Cardiac muscle cell (in vitro differentiated cells and primary cell): ENCODE data around the gene ZNF318. TPM values are rescaled to one million over a fixed set of nuclear protein-coding genes. Genes with fewer than 3 reads are reported as not detected.
"Not testable (repeated sequence)": the region's sequence is repeated elsewhere in the genome, so short reads cannot be mapped to it uniquely, and the experiment has no call there.

Experiments
- DNase-seq, 2 donors: peaks; one replicate each; pipeline versions ENCODE4 v3.0.0 to v3.0.0-alpha.2; 2010 to 2017; ENCODE audit warnings: low read depth in 1 of 2, low spot score in 1 of 2
- H3K27ac ChIP-seq: fragments of 200-600 bp; sonication (generic); 2 replicates; pipeline ENCODE4 v1.5.1; 2016
- H3K27me3 ChIP-seq: fragments of 200-600 bp; sonication (generic); 2 replicates; pipeline ENCODE4 v1.6.0; 2016; ENCODE audit warnings: control low read depth
- H3K36me3 ChIP-seq: fragments of 200-600 bp; sonication (generic); 2 replicates; pipeline ENCODE4 v1.5.1; 2016; ENCODE audit warnings: control low read depth
- H3K4me1 ChIP-seq: fragments of 200-600 bp; sonication (generic); 2 replicates; pipeline ENCODE4 v1.8.1; 2017; ENCODE audit warnings: low read depth, mild to moderate bottlenecking, mixed run types
- H3K4me3 ChIP-seq: fragments of 200-600 bp; sonication (generic); 2 replicates; pipeline ENCODE4 v1.5.1; 2016; ENCODE audit warnings: mild to moderate bottlenecking
- H3K9me3 ChIP-seq: fragments of 200-600 bp; sonication (generic); 2 replicates; pipeline ENCODE4 v1.5.1; 2017; ENCODE audit warnings: low read depth, mild to moderate bottlenecking, control low read depth
- CTCF ChIP-seq: IDR thresholded peaks from 2 replicates; pipeline ENCODE4 v1.5.1; 2012; ENCODE audit warnings: low read depth, mild to moderate bottlenecking, low read length
- polyA plus RNA-seq: library from polyadenylated mRNA; unstranded; fragments of >200 nt; fragmentation: Nextera tagmentation; extraction: Ambion mirVana; gene quantifications from 2 replicates; pipeline ENCODE4 v1.2.1, GENCODE V29; 2016
- total RNA-seq: library from RNA; depleted of rRNA; stranded (reverse); fragments of >200 nt; gene quantifications from 2 replicates; pipeline ENCODE4 v1.2.3, GENCODE V29; 2016

The ZNF318 gene
- total and polyA plus RNA-seq, 2 experiments from 2014 or later = 16.2 to 27.2 TPM

GRCh38 chr6:43391440-43392031, 22.1 kb upstream of the ZNF318 start:
- H3K4me1 ChIP-seq = peaks cover 38% of the 10 kb centered on the region
- H3K9me3 ChIP-seq = no peaks in the 10 kb centered on the region
- no peaks in the 10 kb centered on the region for H3K27me3 ChIP-seq
- H3K4me3 ChIP-seq = no peak overlapping the region
- no peak for DNase-seq
- peak overlapping the region; percentile 16 for H3K27ac ChIP-seq
- TF ChIP-seq CTCF = no peak
- H3K36me3 ChIP-seq = no peaks in the 10 kb centered on the region

- Histone ChIP-seq H3K27ac (peak overlapping the region; percentile 62), H3K4me1 (peaks cover 38% of the 10 kb centered on the region)
- H3K9me3 ChIP-seq, H3K27me3 ChIP-seq, H3K36me3 ChIP-seq, H3K4me3 ChIP-seq: not testable (repeated sequence)
- peak in 1 of 2 donors; percentile 30 for DNase-seq
Measured at GRCh38 chr6:43390753-43391439, 21.4 kb upstream of the ZNF318 start.

- Histone ChIP-seq H3K9me3 (no peaks in the 10 kb centered on the region), H3K36me3 (no peaks in the 10 kb centered on the region), H3K27me3 (no peaks in the 10 kb centered on the region), H3K27ac (no peak overlapping the region), H3K4me3 (no peak overlapping the region), H3K4me1 (peaks cover 38% of the 10 kb centered on the region)
- TF ChIP-seq CTCF = no peak
- DNase-seq = no peak
Measured at GRCh38 chr6:43389730-43390295, 20.4 kb upstream of the ZNF318 start.

GRCh38 chr6:43386492-43386891, 17.0 kb upstream of the ZNF318 start:
- DNase-seq = no peak
- Histone ChIP-seq H3K4me3 (no peak overlapping the region), H3K4me1 (peaks cover 16% of the 10 kb centered on the region), H3K36me3 (no peaks in the 10 kb centered on the region), H3K9me3 (no peaks in the 10 kb centered on the region), H3K27me3 (no peaks in the 10 kb centered on the region), H3K27ac (no peak overlapping the region)
- no peak for TF ChIP-seq CTCF

GRCh38 chr6:43383021-43383667, 13.7 kb upstream of the ZNF318 start:
- H3K9me3 ChIP-seq = no peaks in the 10 kb centered on the region
- no peak for TF ChIP-seq CTCF
- H3K4me1 ChIP-seq = no peaks in the 10 kb centered on the region
- H3K36me3 ChIP-seq = no peaks in the 10 kb centered on the region
- H3K27me3 ChIP-seq = peaks cover 11% of the 10 kb centered on the region
- no peak overlapping the region for H3K4me3 ChIP-seq
- DNase-seq = peak in 1 of 2 donors; percentile 68
- H3K27ac ChIP-seq = no peak overlapping the region

- H3K36me3 ChIP-seq, H3K4me3 ChIP-seq, H3K4me1 ChIP-seq, DNase-seq, H3K9me3 ChIP-seq, H3K27ac ChIP-seq: not testable (repeated sequence)
- H3K27me3 ChIP-seq = peaks cover 11% of the 10 kb centered on the region
Measured at GRCh38 chr6:43380858-43381257, 11.4 kb upstream of the ZNF318 start.
